Testis (tissue), 2 donors: ENCODE data around the gene SMG6.

Source experiments
- CTCF ChIP-seq, 3 experiments: fragments of 450-650 bp in 2 of 3; fragments of 200-600 bp in 1 of 3; sonication (generic) in 1 of 3; IDR thresholded peaks; one replicate each; pipeline ENCODE4 v1.5.1; 2016 to 2019; ENCODE audit warnings: antibody characterized with exemption in 3 of 3, mild to moderate bottlenecking in 2 of 3, moderate library complexity in 1 of 3
- POLR2A ChIP-seq: fragments of 450-650 bp; IDR thresholded peaks from one replicate; pipeline ENCODE4 v1.6.1; 2017; ENCODE audit warnings: antibody characterized with exemption, mild to moderate bottlenecking, moderate library complexity

- no peak for TF ChIP-seq CTCF (IDR thresholded peaks at IDR 0.05)
- TF ChIP-seq POLR2A: no peak
These were observed 180.0 kb downstream of the SMG6 start for GRCh38 chr17:2123375-2124251.
